Measurements from ENCODE around the gene TXNDC5. TPM values are rescaled to one million over a fixed set of nuclear protein-coding genes. Genes with fewer than 3 reads are reported as not detected.

The TXNDC5 gene
- total and polyA plus RNA-seq, 9 of the 15 experiments (the other 6 are each of a cell fraction or from before 2014, with no cell fraction given) = 33.9 to 156 (median 137) TPM

DNA sequence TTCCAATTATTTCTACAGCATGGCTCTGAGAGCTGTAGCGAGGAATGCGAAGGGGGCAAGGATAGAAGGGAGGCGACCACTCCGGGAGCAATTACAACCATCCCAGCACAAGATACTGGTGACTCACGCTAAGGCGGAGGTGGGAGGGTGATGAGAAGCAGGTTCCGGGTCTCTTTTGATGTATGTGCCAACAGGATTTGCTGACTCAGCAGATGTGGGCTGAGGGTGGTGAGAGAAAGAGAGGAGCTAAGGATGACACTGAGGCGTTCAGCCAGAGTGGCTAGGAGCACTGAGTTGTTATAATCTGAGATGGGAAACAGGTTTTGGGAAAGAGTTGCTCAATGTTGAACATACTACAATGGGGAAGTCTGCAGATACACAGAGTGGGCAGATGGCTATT lies 9.3 kb upstream of the TXNDC5 start (continued):
- TF ChIP-seq, protein P1, sequence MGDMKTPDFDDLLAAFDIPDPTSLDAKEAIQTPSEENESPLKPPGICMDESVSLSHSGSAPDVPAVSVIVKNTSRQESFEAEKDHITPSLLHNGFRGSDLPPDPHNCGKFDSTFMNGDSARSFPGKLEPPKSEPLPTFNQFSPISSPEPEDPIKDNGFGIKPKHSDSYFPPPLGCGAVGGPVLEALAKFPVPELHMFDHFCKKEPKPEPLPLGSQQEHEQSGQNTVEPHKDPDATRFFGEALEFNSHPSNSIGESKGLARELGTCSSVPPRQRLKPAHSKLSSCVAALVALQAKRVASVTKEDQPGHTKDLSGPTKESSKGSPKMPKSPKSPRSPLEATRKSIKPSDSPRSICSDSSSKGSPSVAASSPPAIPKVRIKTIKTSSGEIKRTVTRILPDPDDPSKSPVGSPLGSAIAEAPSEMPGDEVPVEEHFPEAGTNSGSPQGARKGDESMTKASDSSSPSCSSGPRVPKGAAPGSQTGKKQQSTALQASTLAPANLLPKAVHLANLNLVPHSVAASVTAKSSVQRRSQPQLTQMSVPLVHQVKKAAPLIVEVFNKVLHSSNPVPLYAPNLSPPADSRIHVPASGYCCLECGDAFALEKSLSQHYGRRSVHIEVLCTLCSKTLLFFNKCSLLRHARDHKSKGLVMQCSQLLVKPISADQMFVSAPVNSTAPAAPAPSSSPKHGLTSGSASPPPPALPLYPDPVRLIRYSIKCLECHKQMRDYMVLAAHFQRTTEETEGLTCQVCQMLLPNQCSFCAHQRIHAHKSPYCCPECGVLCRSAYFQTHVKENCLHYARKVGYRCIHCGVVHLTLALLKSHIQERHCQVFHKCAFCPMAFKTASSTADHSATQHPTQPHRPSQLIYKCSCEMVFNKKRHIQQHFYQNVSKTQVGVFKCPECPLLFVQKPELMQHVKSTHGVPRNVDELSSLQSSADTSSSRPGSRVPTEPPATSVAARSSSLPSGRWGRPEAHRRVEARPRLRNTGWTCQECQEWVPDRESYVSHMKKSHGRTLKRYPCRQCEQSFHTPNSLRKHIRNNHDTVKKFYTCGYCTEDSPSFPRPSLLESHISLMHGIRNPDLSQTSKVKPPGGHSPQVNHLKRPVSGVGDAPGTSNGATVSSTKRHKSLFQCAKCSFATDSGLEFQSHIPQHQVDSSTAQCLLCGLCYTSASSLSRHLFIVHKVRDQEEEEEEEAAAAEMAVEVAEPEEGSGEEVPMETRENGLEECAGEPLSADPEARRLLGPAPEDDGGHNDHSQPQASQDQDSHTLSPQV (IDR thresholded peaks at IDR 0.05) = no peak
- TF ChIP-seq GATA2 (CRISPR knock-in tag; IDR thresholded peaks at IDR 0.05) (no peak), CHD1 (IDR thresholded peaks at IDR 0.05; ENCODE audit: low read length) (no peak), NONO (IDR thresholded peaks at IDR 0.05; ENCODE audit: low read depth in 2 of 2, low read length in 1 of 2) (no peak), ZNF445 (CRISPR knock-in tag; IDR thresholded peaks at IDR 0.05; ENCODE audit: low read depth) (no peak), RAD51 (IDR thresholded peaks at IDR 0.05; ENCODE audit: borderline replicate concordance, low read depth) (no peak), MBD2 (IDR thresholded peaks at IDR 0.05; ENCODE audit: borderline replicate concordance, low read depth) (no peak), TSC22D4 (tag; IDR thresholded peaks at IDR 0.05) (no peak), NELFE (IDR thresholded peaks at IDR 0.05; ENCODE audit: insufficient read depth, insufficient read length) (no peak), PTBP1 (IDR thresholded peaks at IDR 0.05; ENCODE audit: low read depth, low read length) (no peak), STAT5A (IDR thresholded peaks at IDR 0.05; ENCODE audit: borderline replicate concordance, low read length) (no peak), MXI1 (IDR thresholded peaks at IDR 0.05; ENCODE audit: low read depth, low read length) (no peak), BHLHE40 (IDR thresholded peaks at IDR 0.05; ENCODE audit: low read length) (peak; percentile 28), VEZF1 (CRISPR knock-in tag; IDR thresholded peaks at IDR 0.05) (peak; percentile 41; the same call in 1 of the 2 replicates), BACH1 (tag; IDR thresholded peaks at IDR 0.05) (peak; percentile 92), RNF2 (IDR thresholded peaks at IDR 0.05) (no peak), FIP1L1 (IDR thresholded peaks at IDR 0.05; ENCODE audit: low read depth, low read length, poor library complexity, severe bottlenecking) (no peak)
- TF ChIP-seq, protein P2, sequence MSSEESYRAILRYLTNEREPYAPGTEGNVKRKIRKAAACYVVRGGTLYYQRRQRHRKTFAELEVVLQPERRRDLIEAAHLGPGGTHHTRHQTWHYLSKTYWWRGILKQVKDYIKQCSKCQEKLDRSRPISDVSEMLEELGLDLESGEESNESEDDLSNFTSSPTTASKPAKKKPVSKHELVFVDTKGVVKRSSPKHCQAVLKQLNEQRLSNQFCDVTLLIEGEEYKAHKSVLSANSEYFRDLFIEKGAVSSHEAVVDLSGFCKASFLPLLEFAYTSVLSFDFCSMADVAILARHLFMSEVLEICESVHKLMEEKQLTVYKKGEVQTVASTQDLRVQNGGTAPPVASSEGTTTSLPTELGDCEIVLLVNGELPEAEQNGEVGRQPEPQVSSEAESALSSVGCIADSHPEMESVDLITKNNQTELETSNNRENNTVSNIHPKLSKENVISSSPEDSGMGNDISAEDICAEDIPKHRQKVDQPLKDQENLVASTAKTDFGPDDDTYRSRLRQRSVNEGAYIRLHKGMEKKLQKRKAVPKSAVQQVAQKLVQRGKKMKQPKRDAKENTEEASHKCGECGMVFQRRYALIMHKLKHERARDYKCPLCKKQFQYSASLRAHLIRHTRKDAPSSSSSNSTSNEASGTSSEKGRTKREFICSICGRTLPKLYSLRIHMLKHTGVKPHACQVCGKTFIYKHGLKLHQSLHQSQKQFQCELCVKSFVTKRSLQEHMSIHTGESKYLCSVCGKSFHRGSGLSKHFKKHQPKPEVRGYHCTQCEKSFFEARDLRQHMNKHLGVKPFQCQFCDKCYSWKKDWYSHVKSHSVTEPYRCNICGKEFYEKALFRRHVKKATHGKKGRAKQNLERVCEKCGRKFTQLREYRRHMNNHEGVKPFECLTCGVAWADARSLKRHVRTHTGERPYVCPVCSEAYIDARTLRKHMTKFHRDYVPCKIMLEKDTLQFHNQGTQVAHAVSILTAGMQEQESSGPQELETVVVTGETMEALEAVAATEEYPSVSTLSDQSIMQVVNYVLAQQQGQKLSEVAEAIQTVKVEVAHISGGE (CRISPR knock-in tag; IDR thresholded peaks at IDR 0.05) = no peak
- TF ChIP-seq, protein P3, sequence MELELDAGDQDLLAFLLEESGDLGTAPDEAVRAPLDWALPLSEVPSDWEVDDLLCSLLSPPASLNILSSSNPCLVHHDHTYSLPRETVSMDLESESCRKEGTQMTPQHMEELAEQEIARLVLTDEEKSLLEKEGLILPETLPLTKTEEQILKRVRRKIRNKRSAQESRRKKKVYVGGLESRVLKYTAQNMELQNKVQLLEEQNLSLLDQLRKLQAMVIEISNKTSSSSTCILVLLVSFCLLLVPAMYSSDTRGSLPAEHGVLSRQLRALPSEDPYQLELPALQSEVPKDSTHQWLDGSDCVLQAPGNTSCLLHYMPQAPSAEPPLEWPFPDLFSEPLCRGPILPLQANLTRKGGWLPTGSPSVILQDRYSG (tag; conservative IDR thresholded peaks at IDR 0.05; ENCODE audit: low read depth) = no peak
